HCT116 (cell line): ENCODE results near the gene CEP97.
"Not testable (repeated sequence)": the region's sequence is repeated elsewhere in the genome, so short reads cannot be mapped to it uniquely, and the experiment has no call there.

ENCODE experiments used
- CEBPB ChIP-seq: IDR thresholded peaks from 2 replicates; pipeline ENCODE4 v1.6.1; 2012; ENCODE audit warnings: low read depth
- EZH2 ChIP-seq: fragments of 200-600 bp; sonication (generic); IDR thresholded peaks from 2 replicates; pipeline ENCODE4 v1.6.1; 2017; ENCODE audit warnings: antibody characterized with exemption, mixed run types
- FOSL1 ChIP-seq: IDR thresholded peaks from 2 replicates; pipeline ENCODE4 v1.6.1; 2012; ENCODE audit warnings: low read depth
- POLR2A ChIP-seq: IDR thresholded peaks from 2 replicates; pipeline ENCODE4 v1.7.0; 2011; ENCODE audit warnings: borderline replicate concordance; ENCODE audit not compliant: insufficient read depth, insufficient read length; ENCODE audit errors: extremely low read depth
- POLR2AphosphoS5 ChIP-seq: IDR thresholded peaks from 2 replicates; pipeline ENCODE4 v1.6.1; 2011; ENCODE audit warnings: mild to moderate bottlenecking, low read depth, low read length, moderate library complexity
- RAD21 ChIP-seq: IDR thresholded peaks from 2 replicates; pipeline ENCODE4 v1.6.1; 2012; ENCODE audit warnings: low read depth, mild to moderate bottlenecking
- SIN3A ChIP-seq: IDR thresholded peaks from 2 replicates; pipeline ENCODE4 v1.6.1; 2012; ENCODE audit warnings: low read depth
- YY1 ChIP-seq: IDR thresholded peaks from 2 replicates; pipeline ENCODE4 v1.6.1; 2011; ENCODE audit warnings: low read length, low read depth, moderate library complexity, mild to moderate bottlenecking; ENCODE audit not compliant: insufficient replicate concordance; ENCODE audit errors: extremely low read depth
- ZNF274 ChIP-seq: fragments of 200-500 bp; sonication (Bioruptor generic); IDR thresholded peaks from 2 replicates; pipeline ENCODE4 v1.6.1; 2014; ENCODE audit warnings: mild to moderate bottlenecking, low read depth, low read length, inconsistent platforms
- TF ChIP-seq, protein P1 (sequence below), 3 experiments: fragments of 200-600 bp in 1 of 3; sonication (generic) in 1 of 3; IDR thresholded peaks in 2 of 3; conservative IDR thresholded peaks in 1 of 3; 2 replicates each; pipeline ENCODE4 v1.5.1; 2012 to 2017; ENCODE audit warnings: low read depth in 2 of 3, low read length in 2 of 3, antibody characterized with exemption in 1 of 3, borderline replicate concordance in 1 of 3, control low read depth in 1 of 3, mild to moderate bottlenecking in 1 of 3, mixed read lengths in 1 of 3, mixed run types in 1 of 3, moderate library complexity in 1 of 3; ENCODE audit not compliant: insufficient read depth in 1 of 3

DNA sequence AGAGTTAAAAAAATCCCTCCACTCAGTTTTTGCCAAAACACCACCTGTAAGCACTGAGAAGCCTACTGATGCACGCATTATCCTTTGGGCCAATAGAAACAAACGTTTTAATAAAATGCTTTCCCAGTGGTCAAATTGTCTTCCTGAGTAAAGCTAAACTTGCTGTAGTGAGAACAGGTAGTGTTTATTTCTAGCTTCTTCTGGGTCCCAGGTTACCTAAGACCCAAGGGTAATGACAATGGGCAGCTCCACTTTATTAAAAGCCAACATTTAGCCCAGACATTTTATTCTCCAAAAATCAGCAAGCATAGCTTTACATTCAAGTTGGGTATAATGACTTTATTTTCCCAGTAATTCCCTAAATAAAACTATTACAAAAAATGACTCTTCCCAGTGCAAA is 45.6 kb upstream of the CEP97 start:
- TF ChIP-seq, protein P1, sequence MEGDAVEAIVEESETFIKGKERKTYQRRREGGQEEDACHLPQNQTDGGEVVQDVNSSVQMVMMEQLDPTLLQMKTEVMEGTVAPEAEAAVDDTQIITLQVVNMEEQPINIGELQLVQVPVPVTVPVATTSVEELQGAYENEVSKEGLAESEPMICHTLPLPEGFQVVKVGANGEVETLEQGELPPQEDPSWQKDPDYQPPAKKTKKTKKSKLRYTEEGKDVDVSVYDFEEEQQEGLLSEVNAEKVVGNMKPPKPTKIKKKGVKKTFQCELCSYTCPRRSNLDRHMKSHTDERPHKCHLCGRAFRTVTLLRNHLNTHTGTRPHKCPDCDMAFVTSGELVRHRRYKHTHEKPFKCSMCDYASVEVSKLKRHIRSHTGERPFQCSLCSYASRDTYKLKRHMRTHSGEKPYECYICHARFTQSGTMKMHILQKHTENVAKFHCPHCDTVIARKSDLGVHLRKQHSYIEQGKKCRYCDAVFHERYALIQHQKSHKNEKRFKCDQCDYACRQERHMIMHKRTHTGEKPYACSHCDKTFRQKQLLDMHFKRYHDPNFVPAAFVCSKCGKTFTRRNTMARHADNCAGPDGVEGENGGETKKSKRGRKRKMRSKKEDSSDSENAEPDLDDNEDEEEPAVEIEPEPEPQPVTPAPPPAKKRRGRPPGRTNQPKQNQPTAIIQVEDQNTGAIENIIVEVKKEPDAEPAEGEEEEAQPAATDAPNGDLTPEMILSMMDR (IDR thresholded peaks at IDR 0.05 in 2 of 3, conservative IDR thresholded peaks at IDR 0.05 in 1 of 3; ENCODE audit: borderline replicate concordance in 1 of 3, insufficient read depth in 1 of 3, low read depth in 2 of 3, low read length in 2 of 3) = not testable (repeated sequence)
- not testable (repeated sequence) for TF ChIP-seq POLR2A, ZNF274, EZH2, POLR2AphosphoS5, RAD21, SIN3A, CEBPB, FOSL1, YY1
